GM12878 (cell line): ENCODE results near the gene CNNM2. TPM values are rescaled to one million over a fixed set of nuclear protein-coding genes. Genes with fewer than 3 reads are reported as not detected.

Experiments used
- ATAC-seq: fragments of 200-7000 bp; cut with Tn5 transposase; 3 replicates; pipeline ENCODE4 v1.9.1; 2020; ENCODE audit warnings: mild to moderate bottlenecking, moderate library complexity
- BruUV-seq: library from RNA; stranded (reverse); fragments of 400-500 nt; replicated peaks from 2 replicates; lab custom pipeline; 2021; lab: Mats Ljungman, UMichigan
- CTCF ChIA-PET: fragments of 300-600 bp; sonication (Branson Sonifier 250); formaldehyde crosslinking; extraction: SDS; loops from one replicate; lab custom pipeline; 2021; ENCODE audit warnings: inconsistent platforms; lab: Yijun Ruan, JAX
- POLR2A ChIA-PET: fragments of 350-600 bp; formaldehyde crosslinking; extraction: SDS; loops from one replicate; lab custom pipeline; 2021; ENCODE audit warnings: inconsistent platforms; lab: Charles Lee
- RAD21 ChIA-PET: fragments of 300-600 bp; sonication (Branson Sonifier 250); formaldehyde crosslinking; loops from one replicate; lab custom pipeline; 2023; ENCODE audit warnings: antibody characterized with exemption; ENCODE audit not compliant: unreplicated experiment; lab: Charles Lee
- SMC1A ChIA-PET: fragments of 300-600 bp; sonication (Branson Sonifier 250); formaldehyde crosslinking; loops from one replicate; lab custom pipeline; 2023; ENCODE audit not compliant: unreplicated experiment, uncharacterized antibody; lab: Charles Lee
- DNase-seq: peaks from one replicate; pipeline ENCODE4 v3.0.0-alpha.2; 2011; ENCODE audit warnings: low read depth, low spot score
- FAIRE-seq: peaks from 3 replicates; lab custom pipeline; 2011; peaks lifted over from hg19 to GRCh38; lab: Jason Lieb, UNC
- H2AFZ ChIP-seq: 2 replicates; pipeline ENCODE4 v1.6.0; 2011; ENCODE audit warnings: low read depth, low read length, control low read depth; ENCODE audit not compliant: control insufficient read depth
- H3K27ac ChIP-seq: 2 replicates; pipeline ENCODE4 v1.5.1; 2011; ENCODE audit warnings: control low read depth; ENCODE audit not compliant: control insufficient read depth, insufficient read depth
- H3K27me3 ChIP-seq, 2 experiments: replicated peaks in 1 of 2; 2 replicates each; pipeline versions ENCODE4 v1.6.0 to v1.6.1; 2011; ENCODE audit warnings: low read length in 1 of 2; ENCODE audit not compliant: control insufficient read depth in 2 of 2, insufficient read depth in 2 of 2
- H3K36me3 ChIP-seq, 2 experiments: 2 replicates each; pipeline ENCODE4 v1.5.1; 2011; ENCODE audit warnings: low read length in 1 of 2; ENCODE audit not compliant: control insufficient read depth in 2 of 2, insufficient read depth in 2 of 2
- H3K4me1 ChIP-seq: 2 replicates; pipeline ENCODE4 v1.6.1; 2011; ENCODE audit warnings: mild to moderate bottlenecking, low read length, moderate library complexity, mixed read lengths; ENCODE audit not compliant: control insufficient read depth, insufficient read depth
- H3K4me2 ChIP-seq: 2 replicates; pipeline ENCODE4 v1.6.0; 2011; ENCODE audit warnings: control low read depth; ENCODE audit not compliant: control insufficient read depth, insufficient read depth
- H3K4me3 ChIP-seq: fragments of 200-600 bp; sonication (generic); 2 replicates; pipeline ENCODE4 v1.5.1; 2016
- H3K79me2 ChIP-seq: 2 replicates; pipeline ENCODE4 v1.6.0; 2011; ENCODE audit warnings: low read length; ENCODE audit not compliant: control insufficient read depth, insufficient read depth
- H3K9ac ChIP-seq: 2 replicates; pipeline ENCODE4 v1.8.0; 2011; ENCODE audit warnings: low read length, control low read depth, mixed read lengths; ENCODE audit not compliant: control insufficient read depth, insufficient read depth
- H3K9me3 ChIP-seq: replicated peaks from 3 replicates; pipeline ENCODE4 v1.5.1; 2011; ENCODE audit warnings: mild to moderate bottlenecking, low read length; ENCODE audit not compliant: control insufficient read depth, insufficient read depth
- H4K20me1 ChIP-seq: 2 replicates; pipeline ENCODE4 v1.6.0; 2011; ENCODE audit not compliant: control insufficient read depth, insufficient read depth
- JUNB ChIP-seq: IDR thresholded peaks from 2 replicates; pipeline ENCODE4 v1.6.1; 2016; ENCODE audit warnings: antibody characterized with exemption, mild to moderate bottlenecking
- MTA3 ChIP-seq: IDR thresholded peaks from 2 replicates; pipeline ENCODE4 v1.6.1; 2012; ENCODE audit warnings: low read length, inconsistent platforms, borderline replicate concordance
- NFIC ChIP-seq: IDR thresholded peaks from 2 replicates; pipeline ENCODE4 v1.6.1; 2012; ENCODE audit warnings: low read depth, mild to moderate bottlenecking, inconsistent platforms, low read length, moderate library complexity
- RUNX3 ChIP-seq: IDR thresholded peaks from 2 replicates; pipeline ENCODE4 v1.6.1; 2012; ENCODE audit warnings: low read length, inconsistent platforms
- SPI1 ChIP-seq: IDR thresholded peaks from 2 replicates; pipeline ENCODE4 v1.6.1; 2011; ENCODE audit warnings: low read depth, mild to moderate bottlenecking, low read length, moderate library complexity, borderline replicate concordance; ENCODE audit not compliant: insufficient read depth
- WGBS: methylation state at CpG from one replicate; pipeline ENCODE4 v1.1.6; 2016; ENCODE audit warnings: low lambda C conversion rate; ENCODE audit not compliant: insufficient replicate concordance, insufficient coverage; ENCODE audit errors: missing lambda C conversion rate; 5-methylcytosine and 5-hydroxymethylcytosine counted together
- in situ Hi-C: fragments of 300-500 bp; cut with MboI; formaldehyde crosslinking; loops from 9 replicates; pipeline ENCODE4 v1.14.3; 2018; ENCODE audit warnings: mixed read lengths
- intact Hi-C: fragments of 100-400 bp; cut with micrococcal nuclease; formaldehyde crosslinking; loops from one replicate; pipeline ENCODE4 v1.14.2; 2022; ENCODE audit not compliant: unreplicated experiment
- polyA plus RNA-seq, 11 experiments: library from polyadenylated mRNA; depleted of rRNA in 4 of 11; unstranded in 6 of 11; stranded (reverse) in 5 of 11; fragments of >200 nt; fragmentation: Nextera tagmentation in 4 of 11; fragmentation: Illumina TruSeq in 1 of 11; extraction: Ambion mirVana in 4 of 11; extraction: Trizol in 1 of 11; gene quantifications; 1 replicate in 1 of 11; 2 replicates in 10 of 11; pipeline versions ENCODE4 v1.2.1 to v1.2.3, GENCODE V29; 2011 to 2016; ENCODE audit warnings: inconsistent platforms in 2 of 11, missing spikeins in 2 of 11, low read depth in 1 of 11
- total RNA-seq, 4 experiments: library from RNA; depleted of rRNA in 3 of 4; stranded (reverse); fragments of >200 nt in 3 of 4; fragmentation: Illumina TruSeq in 1 of 4; extraction: Trizol in 1 of 4; gene quantifications; 2 replicates each; pipeline versions ENCODE4 v1.2.1 to v1.2.3, GENCODE V29; 2013 to 2021

Gene CNNM2
- total and polyA plus RNA-seq, 10 of the 15 experiments (the other 5 are each of a cell fraction or from before 2014, with no cell fraction given), result 0.18 to 7.3 (median 2.5) TPM

GRCh38 chr10:103124420-103125096 is 206.5 kb downstream of the CNNM2 start:
- in situ Hi-C loops (no loop called here), intact Hi-C loops (loop anchor here (1.0 to 5.0 kb wide), 3 partner anchors 12 to 116 kb away; partner anchors contain the start of gene NT5C2)
- CTCF ChIA-PET, result interaction anchor here (0.6 to 4.5 kb wide), 5 partner anchors 9 to 120 kb away, joined by 3 to 15 read pairs (median 8); no protein-coding TSS in a partner anchor
- Histone ChIP-seq H3K4me1 (peaks cover 17% of the 10 kb centered on the region), H3K4me2 (peak overlapping the region; percentile 46), H3K9me3 (no peaks in the 10 kb centered on the region), H4K20me1 (no peaks in the 10 kb centered on the region), H2AFZ (no peak overlapping the region), H3K9ac (no peak overlapping the region), H3K27ac (peak overlapping the region; percentile 67), H3K27me3 (no peaks in the 10 kb centered on the region), H3K4me3 (0 out of 2 replicates have a peak overlapping the region, but pooled peaks have one; percentile 21), H3K36me3 (no peaks in the 10 kb centered on the region; a peak in 1 of 4 replicates), H3K79me2 (peaks cover 7% of the 10 kb centered on the region)
- no peak for ATAC-seq
- peak; percentile 56; the same call in 1 of the 2 replicates for TF ChIP-seq NFIC
- TF ChIP-seq JUNB, result peak; percentile 67
- peak; percentile 48; the same call in 1 of the 2 replicates for TF ChIP-seq RUNX3
- no peak for TF ChIP-seq SPI1
- TF ChIP-seq MTA3, result no peak
- no peak for FAIRE-seq
- no peak for DNase-seq
- BruUV-seq, result no TSS peak
- SMC1A ChIA-PET, result interaction anchor here (0.6 to 4.8 kb wide), 6 partner anchors 13 to 120 kb away, joined by 3 to 49 read pairs (median 4); partner anchors contain the start of gene NT5C2
- POLR2A ChIA-PET, result interaction anchor here (0.5 to 6.2 kb wide), 9 partner anchors 11 to 1234 kb away, joined by 3 to 31 read pairs (median 4); no protein-coding TSS in a partner anchor
- RAD21 ChIA-PET, result interaction anchor here (0.7 to 6.5 kb wide), 6 partner anchors 13 to 207 kb away, joined by 3 to 67 read pairs (median 4); partner anchors contain the start of genes CNNM2 and NT5C2
- WGBS, result 92% methylated on average over 4 of the region's 4 CpGs
